Measurements from ENCODE around the gene KCNIP3. TPM values are rescaled to one million over a fixed set of nuclear protein-coding genes. Genes with fewer than 3 reads are reported as not detected.

Gene KCNIP3
- total and polyA plus RNA-seq, 4 donors, result 0.26 to 1.1 (median 0.62) TPM

DNA sequence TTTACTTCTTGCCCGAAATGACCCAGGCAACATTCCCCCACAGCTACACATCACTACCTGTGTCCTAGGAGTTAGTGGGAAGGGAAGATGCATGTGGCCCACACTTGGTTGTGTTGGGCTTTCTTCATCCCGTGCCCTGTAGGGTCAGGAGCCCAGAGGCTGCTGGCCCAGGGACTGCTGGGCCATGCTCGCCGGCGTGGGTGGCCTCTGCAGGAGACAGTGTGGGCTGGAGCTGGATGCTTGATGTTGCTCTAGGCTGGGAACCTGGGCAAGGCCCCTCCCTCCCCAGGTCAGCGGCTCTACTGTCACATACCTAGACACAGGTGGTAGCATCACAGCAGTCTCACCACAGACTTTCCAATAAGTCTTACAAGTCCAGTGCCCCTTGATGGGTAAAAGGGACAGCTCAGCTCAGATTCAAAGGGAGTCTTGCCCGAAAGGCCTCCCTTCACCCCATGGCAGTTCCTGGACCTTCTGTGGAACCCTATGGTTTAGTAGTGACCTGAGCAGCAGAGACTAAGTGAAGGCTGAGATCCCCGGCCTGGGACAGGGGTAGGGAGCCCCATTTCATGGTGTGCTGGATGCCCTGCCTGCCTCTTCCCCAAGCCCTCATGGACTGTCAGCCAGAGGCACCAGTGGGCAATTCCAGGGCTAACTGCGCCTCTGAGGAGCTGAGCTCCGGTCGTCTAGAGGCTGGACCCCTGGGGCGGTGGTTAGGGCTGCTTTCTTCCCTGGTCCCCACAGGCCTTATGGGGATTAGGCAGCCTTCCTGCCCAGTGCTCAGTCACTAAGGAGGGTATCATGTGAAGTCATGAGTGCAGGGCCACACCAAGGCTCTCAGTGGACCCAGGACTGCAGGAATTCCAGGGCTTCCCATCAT lies 59.9 kb downstream of the KCNIP3 start:
- Histone ChIP-seq H3K9me3 (ENCODE audit: control insufficient read depth in 4 of 4, low read length in 3 of 4) (no peaks in the 10 kb centered on the region), H3K4me3 (ENCODE audit: low read depth in 1 of 3, low read length in 3 of 3) (no peak overlapping the region), H3K9ac (ENCODE audit: low read depth in 1 of 2, low read length in 2 of 2) (no peak overlapping the region), H3K36me3 (ENCODE audit: control insufficient read depth in 4 of 4, insufficient read depth in 3 of 4, low read depth in 1 of 4, low read length in 3 of 4) (no peaks in the 10 kb centered on the region), H3K27me3 (ENCODE audit: control insufficient read depth in 4 of 4, insufficient read depth in 4 of 4, low read length in 3 of 4) (no peaks in the 10 kb centered on the region), H3K4me1 (ENCODE audit: control insufficient read depth in 4 of 4, insufficient read depth in 4 of 4, low read length in 3 of 4) (no peaks in the 10 kb centered on the region), H3K27ac (ENCODE audit: low read depth in 1 of 2, low read length in 2 of 2) (no peak overlapping the region)
- WGBS, result 93% methylated on average over 12 of the region's 12 CpGs
- TF ChIP-seq REST (IDR thresholded peaks at IDR 0.05) (no peak), RAD21 (IDR thresholded peaks at IDR 0.05) (no peak), FOXA2 (IDR thresholded peaks at IDR 0.05) (no peak), NR2F2 (IDR thresholded peaks at IDR 0.05) (no peak), YY1 (IDR thresholded peaks at IDR 0.05) (no peak), SP1 (IDR thresholded peaks at IDR 0.05) (no peak), CTCF (IDR thresholded peaks at IDR 0.05; ENCODE audit: low read depth, low read length, missing input control) (no peak), MAX (IDR thresholded peaks at IDR 0.05) (no peak), EGR1 (IDR thresholded peaks at IDR 0.05; ENCODE audit: low read depth in 2 of 2) (no peak), TAF1 (conservative IDR thresholded peaks at IDR 0.05) (no peak), HNF4G (IDR thresholded peaks at IDR 0.05) (no peak), JUND (IDR thresholded peaks at IDR 0.05) (no peak), FOXA1 (IDR thresholded peaks at IDR 0.05) (no peak), ZBTB33 (IDR thresholded peaks at IDR 0.05) (no peak), GABPA (IDR thresholded peaks at IDR 0.05 in 1 of 2, conservative IDR thresholded peaks at IDR 0.05 in 1 of 2) (no peak), HNF4A (conservative IDR thresholded peaks at IDR 0.05) (no peak), RXRA (IDR thresholded peaks at IDR 0.05) (no peak)
- TF ChIP-seq, protein P1, sequence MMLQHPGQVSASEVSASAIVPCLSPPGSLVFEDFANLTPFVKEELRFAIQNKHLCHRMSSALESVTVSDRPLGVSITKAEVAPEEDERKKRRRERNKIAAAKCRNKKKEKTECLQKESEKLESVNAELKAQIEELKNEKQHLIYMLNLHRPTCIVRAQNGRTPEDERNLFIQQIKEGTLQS (IDR thresholded peaks at IDR 0.05), result no peak
- no peak for DNase-seq (ENCODE audit: low spot score)

Data from liver (tissue), 9 donors.